Endodermal cell (in vitro differentiated cells): Measurements from ENCODE around the gene HAPLN2. TPM values are rescaled to one million over a fixed set of nuclear protein-coding genes. Genes with fewer than 3 reads are reported as not detected.
A peak's percentile ranks its signal among the peaks of the same experiment; 100 is the strongest.

Experiments used
- DNase-seq: peaks from one replicate; pipeline ENCODE4 v3.0.0-alpha.2; 2017
- H3K27ac ChIP-seq: 2 replicates; pipeline ENCODE4 v1.5.1; 2013; ENCODE audit warnings: mild to moderate bottlenecking, low read depth, low read length, moderate library complexity
- H3K27me3 ChIP-seq: 2 replicates; pipeline ENCODE4 v1.6.1; 2013; ENCODE audit warnings: mild to moderate bottlenecking, low read length, moderate library complexity; ENCODE audit not compliant: insufficient read depth, control insufficient read depth, poor library complexity, severe bottlenecking
- H3K36me3 ChIP-seq: 2 replicates; pipeline ENCODE4 v1.7.0; 2013; ENCODE audit warnings: mild to moderate bottlenecking, low read length, moderate library complexity; ENCODE audit not compliant: control insufficient read depth, insufficient read depth
- H3K4me1 ChIP-seq: one replicate; pipeline ENCODE4 v1.7.0; 2013; ENCODE audit warnings: low read length; ENCODE audit not compliant: control insufficient read depth, insufficient read depth
- H3K4me3 ChIP-seq: 2 replicates; pipeline ENCODE4 v1.5.1; 2013; ENCODE audit warnings: mild to moderate bottlenecking, low read length, moderate library complexity
- H3K9ac ChIP-seq: 2 replicates; pipeline ENCODE4 v1.6.1; 2013; ENCODE audit warnings: mild to moderate bottlenecking, low read length, moderate library complexity; ENCODE audit not compliant: poor library complexity, severe bottlenecking; ENCODE audit errors: extremely low read depth
- H3K9me3 ChIP-seq: 2 replicates; pipeline ENCODE4 v1.6.1; 2013; ENCODE audit warnings: mild to moderate bottlenecking, low read length, moderate library complexity; ENCODE audit not compliant: control insufficient read depth
- H3K27ac Mint-ChIP-seq: 2 replicates; pipeline ENCODE4 v1.8.0; 2020; ENCODE audit warnings: mixed read lengths
- H3K27me3 Mint-ChIP-seq: 2 replicates; pipeline ENCODE4 v1.8.0; 2021; ENCODE audit warnings: mild to moderate bottlenecking, mixed read lengths; ENCODE audit not compliant: insufficient read depth
- H3K36me3 Mint-ChIP-seq: 2 replicates; pipeline ENCODE4 v1.8.0; 2020; ENCODE audit warnings: low read depth, mixed read lengths
- H3K4me1 Mint-ChIP-seq: 2 replicates; pipeline ENCODE4 v1.8.0; 2020; ENCODE audit warnings: mixed read lengths
- H3K4me3 Mint-ChIP-seq: 2 replicates; pipeline ENCODE4 v1.8.0; 2020; ENCODE audit warnings: mild to moderate bottlenecking, moderate library complexity, mixed read lengths
- H3K9me3 Mint-ChIP-seq: 2 replicates; pipeline ENCODE4 v1.8.0; 2020; ENCODE audit warnings: mild to moderate bottlenecking, mixed read lengths
- WGBS, 2 experiments: methylation state at CpG; one replicate each; pipeline versions ENCODE4 v1.1.5 to v1.1.7; 2013; ENCODE audit warnings: missing lambda C conversion rate in 2 of 2, mixed read lengths in 1 of 2; ENCODE audit not compliant: insufficient coverage in 1 of 2, insufficient read length in 1 of 2; 5-methylcytosine and 5-hydroxymethylcytosine counted together
- total RNA-seq, 2 donors: library from RNA; stranded (reverse); fragmentation: NEBNext Ultra II Directional in 1 of 2; extraction: Animal tissue kit (Norgen Biotek cat#: 25700) in 1 of 2; gene quantifications; 2 replicates in 1 of 2; 3 replicates in 1 of 2; pipeline ENCODE4 v1.2.1, GENCODE V29; 2021
- TF ChIP-seq, protein P1 (sequence below): fragments of 200-600 bp; sonication (generic); conservative IDR thresholded peaks from 2 replicates; pipeline ENCODE4 v1.5.0; 2021; ENCODE audit warnings: antibody characterized with exemption, mild to moderate bottlenecking

Gene HAPLN2
- total RNA-seq, 2 donors from 2014 or later = 0.42 to 2.8 TPM

DNA sequence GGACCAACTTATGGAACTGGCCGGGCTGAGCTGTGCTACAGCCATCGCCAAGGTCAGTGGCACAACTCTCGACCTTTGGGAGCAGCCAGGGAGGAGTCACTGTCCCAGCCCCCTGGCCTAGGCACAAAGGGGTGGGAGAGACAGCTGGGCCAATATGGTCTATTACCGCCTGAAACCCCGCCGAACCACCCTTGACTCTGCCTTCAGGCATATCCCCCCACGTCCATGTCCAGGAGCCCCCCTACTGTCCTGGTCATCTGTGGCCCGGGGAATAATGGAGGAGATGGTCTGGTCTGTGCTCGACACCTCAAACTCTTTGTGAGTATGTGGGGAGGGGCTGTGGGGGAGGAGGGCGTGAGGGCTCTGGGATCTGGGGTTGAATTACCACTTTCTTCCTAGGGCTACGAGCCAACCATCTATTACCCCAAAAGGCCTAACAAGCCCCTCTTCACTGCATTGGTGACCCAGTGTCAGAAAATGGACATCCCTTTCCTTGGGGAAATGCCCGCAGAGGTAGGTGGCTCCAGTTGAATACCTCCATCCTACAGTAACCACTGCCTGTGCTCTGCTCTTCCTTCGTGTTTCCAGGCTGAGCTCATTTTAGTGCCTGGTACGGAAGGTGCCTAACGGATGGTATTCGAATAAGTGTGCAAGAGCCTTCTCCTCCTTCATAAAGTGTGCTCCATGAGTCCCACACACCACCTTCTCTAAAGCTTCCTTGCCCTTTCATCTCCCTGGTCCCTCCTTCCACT, 26.9 kb upstream of the HAPLN2 start:
- peak overlapping the region; percentile 86 for H3K4me3 ChIP-seq
- Mint-ChIP-seq H3K36me3 (peaks cover 26% of the 10 kb centered on the region), H3K27me3 (peaks cover 1% of the 10 kb centered on the region), H3K9me3 (no peaks in the 10 kb centered on the region), H3K27ac (no peak overlapping the region), H3K4me1 (peaks cover 5% of the 10 kb centered on the region), H3K4me3 (peak overlapping the region; percentile 75)
- peak overlapping the region; percentile 58 for H3K9ac ChIP-seq
- H3K36me3 ChIP-seq = peaks cover 33% of the 10 kb centered on the region
- H3K27me3 ChIP-seq = no peaks in the 10 kb centered on the region
- DNase-seq = peak; percentile 57
- WGBS, 2 experiments = 65 to 68% methylated on average over 6 to 16 of the region's 16 CpGs
- no peaks in the 10 kb centered on the region for H3K9me3 ChIP-seq
- TF ChIP-seq, protein P1, sequence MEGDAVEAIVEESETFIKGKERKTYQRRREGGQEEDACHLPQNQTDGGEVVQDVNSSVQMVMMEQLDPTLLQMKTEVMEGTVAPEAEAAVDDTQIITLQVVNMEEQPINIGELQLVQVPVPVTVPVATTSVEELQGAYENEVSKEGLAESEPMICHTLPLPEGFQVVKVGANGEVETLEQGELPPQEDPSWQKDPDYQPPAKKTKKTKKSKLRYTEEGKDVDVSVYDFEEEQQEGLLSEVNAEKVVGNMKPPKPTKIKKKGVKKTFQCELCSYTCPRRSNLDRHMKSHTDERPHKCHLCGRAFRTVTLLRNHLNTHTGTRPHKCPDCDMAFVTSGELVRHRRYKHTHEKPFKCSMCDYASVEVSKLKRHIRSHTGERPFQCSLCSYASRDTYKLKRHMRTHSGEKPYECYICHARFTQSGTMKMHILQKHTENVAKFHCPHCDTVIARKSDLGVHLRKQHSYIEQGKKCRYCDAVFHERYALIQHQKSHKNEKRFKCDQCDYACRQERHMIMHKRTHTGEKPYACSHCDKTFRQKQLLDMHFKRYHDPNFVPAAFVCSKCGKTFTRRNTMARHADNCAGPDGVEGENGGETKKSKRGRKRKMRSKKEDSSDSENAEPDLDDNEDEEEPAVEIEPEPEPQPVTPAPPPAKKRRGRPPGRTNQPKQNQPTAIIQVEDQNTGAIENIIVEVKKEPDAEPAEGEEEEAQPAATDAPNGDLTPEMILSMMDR = no peak
- H3K4me1 ChIP-seq = no peaks in the 10 kb centered on the region
- no peak overlapping the region for H3K27ac ChIP-seq

DNA sequence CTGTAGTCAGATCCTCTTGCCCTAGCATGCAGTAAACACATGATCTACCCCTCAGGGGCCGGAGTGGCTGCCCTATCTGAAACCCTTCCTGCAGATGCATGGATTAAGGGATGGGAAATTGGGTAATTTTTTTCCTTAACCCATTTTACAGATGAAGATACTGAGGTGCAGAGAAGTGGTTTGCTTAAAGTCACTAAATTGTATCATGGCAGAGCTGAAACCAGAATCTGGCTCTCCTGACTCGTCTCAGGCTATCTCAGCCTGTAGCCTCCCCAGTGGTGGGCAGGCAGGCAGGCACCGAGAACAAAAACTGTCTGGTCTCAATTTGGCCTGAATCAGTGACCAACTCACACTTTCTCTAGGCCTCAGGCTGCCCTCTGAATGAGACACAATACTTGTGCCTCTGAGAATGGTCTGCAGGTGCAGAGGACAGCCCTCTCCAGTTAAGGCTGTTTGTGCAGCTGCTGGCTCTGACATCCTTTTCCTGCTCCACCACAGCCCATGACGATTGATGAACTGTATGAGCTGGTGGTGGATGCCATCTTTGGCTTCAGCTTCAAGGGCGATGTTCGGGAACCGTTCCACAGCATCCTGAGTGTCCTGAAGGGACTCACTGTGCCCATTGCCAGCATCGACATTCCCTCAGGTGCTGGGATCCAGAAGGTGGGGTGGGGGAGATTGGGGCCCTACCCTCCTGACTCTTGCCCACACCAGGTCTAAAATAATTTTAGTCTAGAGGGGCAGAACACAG, 26.1 kb upstream of the HAPLN2 start:
- no peak for DNase-seq
- Histone ChIP-seq H3K9ac (no peak overlapping the region), H3K27ac (no peak overlapping the region), H3K9me3 (no peaks in the 10 kb centered on the region), H3K36me3 (peaks cover 40% of the 10 kb centered on the region), H3K27me3 (no peaks in the 10 kb centered on the region), H3K4me3 (peak overlapping the region; percentile 86), H3K4me1 (no peaks in the 10 kb centered on the region)
- no peaks in the 10 kb centered on the region for H3K27me3 Mint-ChIP-seq
- H3K4me3 Mint-ChIP-seq = peak overlapping the region; percentile 75
- peaks cover 30% of the 10 kb centered on the region for H3K36me3 Mint-ChIP-seq
- 85 to 94% methylated on average over 4 to 8 of the region's 8 CpGs for WGBS, 2 experiments
- peaks cover 5% of the 10 kb centered on the region for H3K4me1 Mint-ChIP-seq
- no peak overlapping the region for H3K27ac Mint-ChIP-seq
- no peaks in the 10 kb centered on the region for H3K9me3 Mint-ChIP-seq
- TF ChIP-seq, protein P1 = no peak

DNA sequence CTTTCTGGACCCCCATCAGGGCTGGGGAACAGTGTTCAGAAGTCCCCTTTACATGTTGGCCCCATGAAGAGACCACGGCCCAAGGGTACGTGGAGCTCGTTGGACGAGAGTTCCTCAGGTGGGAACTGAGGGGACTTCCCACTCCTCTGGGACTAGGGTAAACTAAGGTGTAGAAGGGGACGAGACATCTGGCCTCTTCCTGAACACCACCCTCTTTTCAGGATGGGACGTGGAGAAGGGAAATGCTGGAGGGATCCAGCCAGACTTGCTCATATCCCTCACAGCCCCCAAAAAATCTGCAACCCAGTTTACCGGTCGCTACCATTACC, 25.6 kb upstream of the HAPLN2 start:
- 86 to 96% methylated on average over 2 to 8 of the region's 8 CpGs for WGBS, 2 experiments
- no peaks in the 10 kb centered on the region for H3K4me1 ChIP-seq
- peaks cover 45% of the 10 kb centered on the region for H3K36me3 ChIP-seq
- H3K27me3 ChIP-seq = no peaks in the 10 kb centered on the region
- H3K9me3 ChIP-seq = no peaks in the 10 kb centered on the region
- Mint-ChIP-seq H3K27me3 (no peaks in the 10 kb centered on the region), H3K4me3 (no peak overlapping the region), H3K4me1 (peaks cover 5% of the 10 kb centered on the region), H3K27ac (no peak overlapping the region), H3K9me3 (no peaks in the 10 kb centered on the region), H3K36me3 (peaks cover 35% of the 10 kb centered on the region)
- DNase-seq = no peak
- no peak overlapping the region for H3K27ac ChIP-seq
- TF ChIP-seq, protein P1 = no peak
- no peak overlapping the region for H3K9ac ChIP-seq
- H3K4me3 ChIP-seq = no peak overlapping the region
